Suppressor macrophage treated with lipopolysaccharide for 4 hours (primary cell): ENCODE measurements around the gene ARCN1.
A peak's percentile ranks its signal among the peaks of the same experiment; 100 is the strongest.
"Not testable (repeated sequence)": the region's sequence is repeated elsewhere in the genome, so short reads cannot be mapped to it uniquely, and the experiment has no call there.

Experiments used
- DNase-seq: peaks from one replicate; pipeline ENCODE4 v3.0.0-alpha.2; 2020

ARCN1 gene

GRCh38 chr11:118544647-118545010 is 27.6 kb upstream of the ARCN1 start:
- DNase-seq, result no peak

GRCh38 chr11:118545533-118545932 is 26.7 kb upstream of the ARCN1 start:
- no peak for DNase-seq

DNA sequence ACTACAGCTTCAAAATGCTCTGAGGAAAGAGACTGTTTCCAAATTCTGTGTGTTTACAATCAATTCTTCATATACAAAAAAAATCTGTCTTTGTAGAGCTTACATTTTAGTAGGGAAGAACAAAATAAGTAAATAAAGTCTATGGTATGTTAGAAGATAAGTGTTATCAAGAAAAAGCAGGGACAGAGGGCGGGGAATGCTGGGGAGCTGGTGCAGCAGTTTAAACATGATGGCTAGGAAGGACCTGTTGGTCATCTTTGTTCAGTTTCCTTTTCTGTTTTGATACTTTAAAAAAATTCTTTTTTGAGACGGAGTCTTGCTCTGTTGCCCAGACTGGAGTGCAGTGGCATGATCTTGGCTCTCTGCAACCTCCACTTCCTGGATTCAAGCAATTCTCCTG is 25.1 kb upstream of the ARCN1 start:
- DNase-seq, result no peak

DNA sequence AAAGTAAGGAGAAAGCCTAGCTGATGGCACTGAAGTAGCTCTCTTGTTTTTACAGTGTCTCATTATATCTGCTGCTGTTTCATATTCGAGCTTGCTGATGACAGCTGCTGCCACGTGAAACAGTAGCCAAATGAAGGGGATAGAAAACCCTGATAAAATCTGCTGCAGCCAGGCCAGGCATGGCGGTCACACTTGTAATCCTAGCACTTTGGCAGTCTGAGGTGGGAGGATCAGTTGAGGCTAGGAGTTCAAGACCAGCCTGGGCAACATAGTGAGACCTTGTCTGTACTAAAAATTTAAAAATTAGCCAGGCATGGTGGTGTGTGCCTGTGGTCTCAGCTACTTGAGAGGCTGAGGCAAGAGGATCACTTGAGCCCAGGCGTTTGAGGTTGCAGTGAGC is 19.9 kb upstream of the ARCN1 start:
- DNase-seq, result no peak

DNA sequence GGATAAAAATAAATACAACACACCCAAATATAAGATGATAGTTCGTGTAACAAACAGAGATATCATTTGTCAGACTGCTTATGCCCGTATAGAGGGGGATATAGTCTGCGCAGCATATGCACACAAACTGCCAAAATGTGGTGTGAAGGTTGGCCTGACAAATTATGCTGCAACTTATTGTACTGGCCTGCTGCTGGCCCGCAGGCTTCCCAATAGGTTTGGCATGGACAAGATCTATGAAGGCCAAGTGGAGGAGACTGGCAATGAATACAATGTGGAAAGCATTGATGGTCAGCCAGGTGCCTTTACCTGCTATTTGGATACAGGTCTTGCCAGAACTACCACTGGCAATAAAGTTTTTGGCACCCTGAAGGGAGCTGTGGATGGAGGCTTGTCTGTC is 11.4 kb upstream of the ARCN1 start:
- DNase-seq, result no peak

DNA sequence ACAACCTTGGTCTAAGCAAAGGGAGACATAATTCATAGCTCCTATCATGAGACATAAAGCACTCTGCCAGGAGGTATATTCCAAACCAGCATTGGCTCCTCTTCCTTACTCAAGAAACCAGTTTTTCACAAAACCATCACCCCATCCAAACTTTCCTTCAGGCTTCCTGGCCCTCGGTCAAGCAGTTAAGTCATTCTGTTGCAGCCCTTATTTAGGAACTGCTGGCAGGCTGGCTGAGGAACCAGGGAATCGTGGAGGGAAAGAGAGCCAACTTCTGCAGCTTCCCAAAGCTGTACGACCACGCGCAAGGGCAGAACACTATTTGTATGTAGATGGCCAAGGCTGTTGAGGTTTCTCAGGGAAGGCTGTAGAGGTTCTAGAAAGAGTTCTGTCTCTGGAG is 7.2 kb upstream of the ARCN1 start:
- no peak for DNase-seq

GRCh38 chr11:118569670-118570069 is 2.5 kb upstream of the ARCN1 start:
- no peak for DNase-seq

DNA sequence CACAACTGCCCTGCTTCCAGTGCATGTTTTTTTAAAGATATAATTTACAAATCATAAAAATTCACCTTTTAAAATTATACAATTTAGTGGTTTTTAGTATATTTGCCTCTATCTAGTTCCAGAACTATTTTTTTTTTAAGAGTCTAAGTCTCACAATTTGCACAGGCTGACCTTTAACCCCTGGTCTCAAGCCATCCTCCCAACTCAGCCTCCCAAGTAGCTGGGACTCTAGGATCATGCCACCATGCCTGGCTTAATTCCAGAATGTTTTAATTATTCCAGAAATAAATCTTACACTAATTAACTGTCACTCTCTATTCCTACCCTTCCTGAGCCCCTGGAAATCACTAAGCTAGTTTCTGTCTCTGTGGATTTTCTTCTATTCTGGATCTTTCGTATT is 1.4 kb upstream of the ARCN1 start:
- no peak for DNase-seq

DNA sequence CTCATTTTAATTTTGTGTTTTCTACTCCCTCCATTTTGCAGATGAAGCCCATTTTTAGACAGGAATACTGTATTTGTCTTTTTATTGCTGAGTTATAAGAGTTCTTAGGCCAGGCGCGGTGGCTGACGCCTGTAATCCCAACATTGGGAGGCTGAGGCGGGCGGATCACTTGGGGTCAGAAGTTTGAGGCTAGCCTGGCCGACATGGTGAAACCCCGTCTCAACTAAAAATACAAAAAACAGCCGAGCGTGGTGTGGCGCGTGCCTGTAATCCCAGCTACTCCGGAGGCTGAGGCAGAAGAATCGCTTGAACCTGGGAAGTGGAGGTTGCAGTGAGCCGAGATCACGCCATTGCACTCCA is 528 bp upstream of the ARCN1 start:
- not testable (repeated sequence) for DNase-seq

- DNase-seq, result peak; percentile 13
These were observed 857 bp downstream of the ARCN1 start for GRCh38 chr11:118572981-118573550.

DNA sequence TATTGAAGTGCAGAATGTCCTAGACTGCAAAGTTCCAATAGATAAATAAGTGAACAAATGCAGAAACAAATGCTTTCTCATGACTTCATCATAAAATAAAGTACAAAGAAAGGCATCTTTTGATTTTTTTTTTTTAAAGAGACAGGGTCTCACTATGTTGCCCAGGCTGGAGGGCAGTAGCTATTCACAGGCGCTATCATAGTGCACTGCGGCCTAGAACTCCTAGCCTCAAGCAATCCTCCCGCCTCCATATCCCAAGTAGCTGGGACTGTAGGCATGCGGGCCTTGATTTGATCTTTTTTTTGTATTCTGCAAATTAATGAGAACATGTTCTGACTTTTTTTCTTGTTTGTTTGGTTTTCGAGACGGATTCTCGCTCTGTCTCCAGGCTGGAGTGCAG is 2.4 kb downstream of the ARCN1 start:
- no peak for DNase-seq

- DNase-seq, result not testable (repeated sequence)
These were observed 5.8 kb downstream of the ARCN1 start for GRCh38 chr11:118577995-118578394.

- no peak for DNase-seq
These were observed 8.8 kb downstream of the ARCN1 start for GRCh38 chr11:118581057-118581456.

DNA sequence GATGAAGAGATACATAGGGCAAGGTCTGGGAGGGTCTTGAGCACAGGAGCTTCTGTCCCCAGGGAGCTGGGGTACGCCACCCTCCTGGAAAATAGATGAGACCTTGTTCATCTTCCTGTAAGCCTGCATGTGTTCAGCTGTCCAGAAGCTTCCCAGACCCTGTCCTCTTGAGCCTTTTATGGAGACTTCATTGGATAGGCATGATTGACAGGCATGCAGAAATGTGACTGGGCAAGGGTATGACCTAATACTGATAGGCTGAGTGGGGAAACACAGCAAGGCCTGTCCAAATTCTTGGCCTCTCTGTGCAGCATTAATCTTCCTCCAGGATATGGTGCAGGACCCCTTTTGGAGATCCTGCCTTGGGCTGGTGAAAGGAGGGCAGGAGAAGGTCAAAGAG is 15.7 kb downstream of the ARCN1 start:
- no peak for DNase-seq

GRCh38 chr11:118592616-118593367 is 20.6 kb downstream of the ARCN1 start:
- DNase-seq, result no peak

GRCh38 chr11:118594984-118595383 is 22.8 kb downstream of the ARCN1 start:
- peak; percentile 51 for DNase-seq

DNA sequence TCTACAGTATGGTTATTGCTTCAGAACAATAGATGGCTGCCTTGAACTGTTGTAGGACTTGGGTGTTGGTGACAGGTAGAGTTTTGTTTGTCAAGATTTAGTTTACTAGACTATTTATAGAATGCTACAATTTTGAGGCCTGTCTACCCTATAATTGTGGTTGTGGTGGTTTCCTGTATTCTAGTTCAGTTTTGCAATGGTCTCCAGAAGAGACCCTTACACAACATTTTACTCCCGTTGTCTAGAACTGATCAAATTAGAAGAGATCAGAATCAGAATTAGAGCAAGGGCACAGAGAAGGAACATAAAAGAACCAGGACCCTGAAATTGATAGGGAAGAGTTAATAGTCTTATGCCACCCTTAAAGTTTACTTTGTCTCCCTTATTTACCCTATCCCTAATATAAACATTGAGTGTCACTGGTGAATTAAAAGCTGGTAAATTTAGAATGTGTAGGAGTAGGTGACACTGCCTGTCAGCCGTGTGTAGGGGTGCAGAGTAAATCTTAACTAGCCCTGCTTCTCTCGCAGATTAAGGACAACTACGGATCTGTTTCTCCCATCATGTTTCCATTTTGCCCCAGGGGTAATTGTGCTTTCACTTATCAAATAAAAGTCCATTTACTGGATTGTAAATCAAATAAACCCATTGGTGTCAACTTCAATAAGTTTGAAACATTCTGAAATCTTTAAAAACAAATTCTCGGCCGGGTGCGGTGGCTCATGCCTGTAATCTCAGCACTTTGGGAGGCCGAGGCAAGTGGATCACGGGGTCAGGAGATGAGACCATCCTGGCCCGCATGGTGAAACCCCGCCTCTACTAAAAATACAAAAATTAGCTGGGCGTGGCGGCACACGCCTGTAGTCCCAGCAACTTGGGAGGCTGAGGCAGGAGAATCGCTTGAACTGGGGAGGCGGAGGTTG is 24.3 kb downstream of the ARCN1 start:
- no peak for DNase-seq

DNA sequence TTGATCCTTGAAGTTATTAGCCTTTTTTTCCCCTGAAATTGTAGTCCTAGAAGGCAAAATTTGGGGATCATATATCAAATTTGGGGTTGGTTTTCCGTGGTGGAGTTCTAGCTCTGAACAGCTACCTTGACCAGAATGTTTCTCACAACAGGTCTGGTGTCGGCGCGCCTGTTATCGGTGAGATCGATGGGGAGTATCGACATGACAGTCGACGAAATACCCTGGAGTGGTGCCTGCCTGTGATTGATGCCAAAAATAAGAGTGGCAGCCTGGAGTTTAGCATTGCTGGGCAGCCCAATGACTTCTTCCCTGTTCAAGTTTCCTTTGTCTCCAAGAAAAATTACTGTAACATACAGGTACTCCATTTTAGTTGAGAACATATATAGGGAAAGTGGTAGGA is 25.3 kb downstream of the ARCN1 start:
- DNase-seq, result no peak

DNA sequence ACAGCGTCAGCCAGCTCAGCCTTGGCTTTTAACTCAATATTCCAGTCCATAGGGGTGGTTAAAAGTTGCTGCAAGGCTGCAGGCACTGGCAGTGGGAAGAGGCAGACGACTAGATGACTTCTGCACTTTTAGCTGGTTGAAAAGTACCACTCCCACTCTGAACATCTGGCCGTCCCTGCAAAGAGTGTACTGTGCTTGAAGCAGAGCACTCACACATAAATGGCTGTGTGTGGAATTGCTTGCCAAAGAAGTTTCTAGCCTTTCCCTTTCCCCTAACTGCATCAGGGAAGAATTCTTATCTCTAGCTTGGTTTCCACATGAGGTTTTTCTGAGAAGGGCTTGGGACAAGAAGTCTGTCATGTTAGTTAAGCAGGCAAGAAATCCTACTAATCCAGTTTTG is 30.1 kb downstream of the ARCN1 start:
- no peak for DNase-seq

DNA sequence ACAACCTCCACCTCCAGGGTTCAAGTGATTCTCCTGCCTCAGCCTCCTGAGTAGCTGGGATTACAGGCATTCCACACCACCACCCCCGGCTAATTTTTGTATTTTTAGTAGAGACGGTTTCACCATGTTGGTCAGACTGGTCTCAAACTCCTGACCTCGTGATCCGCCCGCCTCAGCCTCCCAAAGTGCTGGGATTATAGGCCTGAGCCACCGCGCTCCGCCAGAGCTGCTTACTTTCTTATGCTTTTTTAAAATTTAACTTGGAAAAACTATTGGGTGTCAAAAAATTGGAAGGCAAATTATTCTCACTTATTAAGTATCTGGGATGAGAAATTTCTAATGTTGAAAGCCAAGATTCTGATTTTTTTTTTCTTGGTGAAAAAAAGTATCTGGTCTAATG is 31.5 kb downstream of the ARCN1 start:
- not testable (repeated sequence) for DNase-seq

GRCh38 chr11:118604566-118604965 is 32.4 kb downstream of the ARCN1 start:
- DNase-seq, result no peak

GRCh38 chr11:118605116-118605867 is 33.1 kb downstream of the ARCN1 start:
- DNase-seq, result peak; percentile 33

DNA sequence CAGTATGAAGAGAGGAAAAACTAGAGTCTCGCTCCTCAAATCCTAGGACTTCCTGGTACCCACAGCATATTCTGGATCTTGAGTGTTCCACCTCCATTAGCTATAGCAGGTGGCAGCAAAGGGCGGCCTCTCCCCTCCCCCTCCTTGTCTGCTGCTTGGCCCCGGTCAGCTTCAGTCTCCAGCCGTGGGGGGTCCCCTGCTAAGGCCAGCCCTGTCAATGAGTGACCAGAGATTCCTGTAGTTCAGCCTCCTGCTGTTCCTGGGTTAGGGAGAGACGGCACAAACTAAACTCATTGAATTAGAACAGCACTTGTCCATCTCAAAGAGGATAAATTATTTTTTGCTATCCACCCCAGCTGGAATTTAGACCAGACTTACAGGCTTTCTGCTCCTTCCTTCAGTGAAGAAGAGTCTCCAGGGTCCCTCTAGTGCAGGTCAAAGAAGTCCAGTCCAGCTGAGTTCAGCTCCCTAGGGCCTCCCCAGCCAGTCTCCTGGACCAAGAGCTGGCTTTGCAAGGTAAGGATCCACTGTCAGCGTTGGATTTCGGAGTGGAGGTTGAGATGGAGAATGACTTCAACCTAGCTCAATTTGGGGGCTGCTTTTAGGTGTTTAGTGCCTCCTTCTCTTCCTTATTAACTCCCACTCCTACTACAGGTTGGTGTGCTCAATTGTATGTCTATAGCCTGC is 34.1 kb downstream of the ARCN1 start:
- no peak for DNase-seq
